ENCODE data around the gene MYO5B. TPM values are rescaled to one million over a fixed set of nuclear protein-coding genes. Genes with fewer than 3 reads are reported as not detected.
A peak's percentile ranks its signal among the peaks of the same experiment; 100 is the strongest.

Gene MYO5B
- total RNA-seq, 4 donors from 2014 or later = 105 to 213 (median 183) TPM

GRCh38 chr18:49827996-49828395, 367.0 kb downstream of the MYO5B start:
- Histone ChIP-seq H3K9me3 (no peaks in the 10 kb centered on the region), H3K4me3 (no peak overlapping the region), H3K27me3 (no peaks in the 10 kb centered on the region), H3K4me1 (no peaks in the 10 kb centered on the region), H3K27ac (no peak overlapping the region), H3K36me3 (peaks cover 0 to 25% (median 0%) of the 10 kb centered on the region in 3 donors)
- TF ChIP-seq CTCF (IDR thresholded peaks at IDR 0.05) (no peak), POLR2A (IDR thresholded peaks at IDR 0.05) (no peak)
- no peak for DNase-seq

- TF ChIP-seq CTCF (IDR thresholded peaks at IDR 0.05) (no peak), POLR2A (IDR thresholded peaks at IDR 0.05) (no peak)
- H3K36me3 ChIP-seq = peaks cover 0 to 8% (median 0%) of the 10 kb centered on the region in 3 donors
- no peak overlapping the region for H3K4me3 ChIP-seq
- H3K27me3 ChIP-seq = no peaks in the 10 kb centered on the region
- H3K9me3 ChIP-seq = no peaks in the 10 kb centered on the region
- H3K4me1 ChIP-seq = peaks cover 0 to 30% (median 4%) of the 10 kb centered on the region in 4 donors
- DNase-seq = peak in 2 of 3 donors; percentile 38 to 61
- H3K27ac ChIP-seq = peak overlapping the region in 2 of 4 donors; percentile 25 to 57
Observed at GRCh38 chr18:49819823-49820671, 374.9 kb downstream of the MYO5B start.

- peaks cover 0 to 30% (median 7%) of the 10 kb centered on the region in 4 donors for H3K4me1 ChIP-seq
- DNase-seq = peak in 1 of 3 donors; percentile 64
- H3K36me3 ChIP-seq = peaks cover 0 to under 1% (median 0%) of the 10 kb centered on the region in 3 donors
- H3K4me3 ChIP-seq = no peak overlapping the region
- H3K9me3 ChIP-seq = no peaks in the 10 kb centered on the region
- no peaks in the 10 kb centered on the region for H3K27me3 ChIP-seq
- peak overlapping the region in 1 of 4 donors; percentile 57 for H3K27ac ChIP-seq
- TF ChIP-seq CTCF (IDR thresholded peaks at IDR 0.05) (no peak), POLR2A (IDR thresholded peaks at IDR 0.05) (no peak)
Observed at GRCh38 chr18:49819071-49819662, 375.8 kb downstream of the MYO5B start.

GRCh38 chr18:49817947-49818346, 377.0 kb downstream of the MYO5B start:
- no peaks in the 10 kb centered on the region for H3K9me3 ChIP-seq
- H3K36me3 ChIP-seq = no peaks in the 10 kb centered on the region
- no peak for TF ChIP-seq CTCF (IDR thresholded peaks at IDR 0.05)
- TF ChIP-seq POLR2A (IDR thresholded peaks at IDR 0.05) = no peak
- no peaks in the 10 kb centered on the region for H3K27me3 ChIP-seq
- no peak overlapping the region for H3K4me3 ChIP-seq
- H3K27ac ChIP-seq = peak overlapping the region in 1 of 4 donors; percentile 16
- no peak for DNase-seq
- H3K4me1 ChIP-seq = peaks cover 0 to 30% (median 7%) of the 10 kb centered on the region in 4 donors

- H3K4me3 ChIP-seq = no peak overlapping the region
- TF ChIP-seq POLR2A (IDR thresholded peaks at IDR 0.05) (no peak), CTCF (IDR thresholded peaks at IDR 0.05) (no peak)
- no peaks in the 10 kb centered on the region for H3K27me3 ChIP-seq
- H3K36me3 ChIP-seq = no peaks in the 10 kb centered on the region
- no peaks in the 10 kb centered on the region for H3K9me3 ChIP-seq
- no peak overlapping the region for H3K27ac ChIP-seq
- no peak for DNase-seq
- H3K4me1 ChIP-seq = peaks cover 0 to 38% (median 11%) of the 10 kb centered on the region in 4 donors
Observed at GRCh38 chr18:49815927-49816326, 379.0 kb downstream of the MYO5B start.

Measured in Peyer's patch (tissue), 4 donors.